Central memory CD8-positive, alpha-beta T cell (primary cell): Measurements from ENCODE around the gene CCDC200.
"Not testable (repeated sequence)": the region's sequence is repeated elsewhere in the genome, so short reads cannot be mapped to it uniquely, and the experiment has no call there.

Experiments
- ATAC-seq: fragments of 150-1000 bp; cut with Tn5 transposase; replicated peaks from 2 replicates; pipeline ENCODE4 v1.10.0; 2022; ENCODE audit warnings: mild to moderate bottlenecking, moderate FRiP score, moderate number of reproducible peaks; ENCODE audit not compliant: poor library complexity, severe bottlenecking; ENCODE audit errors: extremely low read depth
- DNase-seq, 2 donors: peaks; one replicate each; pipeline ENCODE4 v3.0.0; 2021; ENCODE audit warnings: low spot score in 2 of 2
- H3K27ac Mint-ChIP-seq: one replicate; pipeline ENCODE4 v1.8.0; 2022; ENCODE audit warnings: low read depth, mild to moderate bottlenecking, moderate library complexity, mixed read lengths
- H3K27me3 Mint-ChIP-seq: one replicate; pipeline ENCODE4 v1.8.0; 2022; ENCODE audit warnings: mixed read lengths
- H3K36me3 Mint-ChIP-seq: one replicate; pipeline ENCODE4 v1.8.0; 2022; ENCODE audit warnings: mild to moderate bottlenecking, moderate library complexity, mixed read lengths; ENCODE audit not compliant: insufficient read depth
- H3K4me1 Mint-ChIP-seq: one replicate; pipeline ENCODE4 v1.8.0; 2022; ENCODE audit warnings: mixed read lengths
- H3K4me3 Mint-ChIP-seq: one replicate; pipeline ENCODE4 v1.8.0; 2022; ENCODE audit warnings: mild to moderate bottlenecking, moderate library complexity, mixed read lengths
- H3K9me3 Mint-ChIP-seq: one replicate; pipeline ENCODE4 v1.8.0; 2022; ENCODE audit warnings: mixed read lengths

The CCDC200 gene

GRCh38 chr17:43211480-43212402, 16.7 kb downstream of the CCDC200 start, which contains the start of gene TMEM106A:
Gene TMEM106A, plus strand, starts transcription at chr17:43211875. Its CDS starts 1,167 bp downstream, at chr17:43213042.
- DNase-seq = peak; percentile 56 to 61
- no peaks in the 10 kb centered on the region for H3K27me3 Mint-ChIP-seq
- ATAC-seq = peak; percentile 93

GRCh38 chr17:43211123-43211479, 17.3 kb downstream of the CCDC200 start:
- Mint-ChIP-seq H3K4me1 (peaks cover 29% of the 10 kb centered on the region), H3K9me3 (no peaks in the 10 kb centered on the region), H3K27ac (peak overlapping the region; percentile 96), H3K27me3 (no peaks in the 10 kb centered on the region), H3K36me3 (peaks cover 20% of the 10 kb centered on the region), H3K4me3 (peak overlapping the region; percentile 91)
- DNase-seq (no peak), ATAC-seq (no peak)

More at GRCh38 chr17:43211480-43212402, 16.7 kb downstream of the CCDC200 start, which contains the start of gene TMEM106A:
- peak within 1 kb of the TSS; percentile 91 for H3K4me3 Mint-ChIP-seq
- H3K4me1 Mint-ChIP-seq = peaks cover 29% of the 10 kb centered on the region
- H3K36me3 Mint-ChIP-seq = peaks cover 22% of the 10 kb centered on the region
- peak within 1 kb of the TSS; percentile 96 for H3K27ac Mint-ChIP-seq
- H3K9me3 Mint-ChIP-seq = no peaks in the 10 kb centered on the region

- H3K27ac Mint-ChIP-seq = peak overlapping the region; percentile 96
- peak overlapping the region; percentile 91 for H3K4me3 Mint-ChIP-seq
Observed at GRCh38 chr17:43210576-43210975, 17.8 kb downstream of the CCDC200 start.

GRCh38 chr17:43203013-43203412, 25.4 kb downstream of the CCDC200 start:
- peaks cover 76% of the 10 kb centered on the region for H3K36me3 Mint-ChIP-seq
- not testable (repeated sequence) for DNase-seq, H3K4me3 Mint-ChIP-seq, ATAC-seq, H3K27ac Mint-ChIP-seq, H3K27me3 Mint-ChIP-seq, H3K9me3 Mint-ChIP-seq, H3K4me1 Mint-ChIP-seq

More at GRCh38 chr17:43210576-43210975, 17.8 kb downstream of the CCDC200 start:
- H3K9me3 Mint-ChIP-seq = no peaks in the 10 kb centered on the region
- peaks cover 29% of the 10 kb centered on the region for H3K4me1 Mint-ChIP-seq
- H3K27me3 Mint-ChIP-seq = no peaks in the 10 kb centered on the region
- ATAC-seq (no peak), DNase-seq (no peak)
- peaks cover 21% of the 10 kb centered on the region for H3K36me3 Mint-ChIP-seq

DNA sequence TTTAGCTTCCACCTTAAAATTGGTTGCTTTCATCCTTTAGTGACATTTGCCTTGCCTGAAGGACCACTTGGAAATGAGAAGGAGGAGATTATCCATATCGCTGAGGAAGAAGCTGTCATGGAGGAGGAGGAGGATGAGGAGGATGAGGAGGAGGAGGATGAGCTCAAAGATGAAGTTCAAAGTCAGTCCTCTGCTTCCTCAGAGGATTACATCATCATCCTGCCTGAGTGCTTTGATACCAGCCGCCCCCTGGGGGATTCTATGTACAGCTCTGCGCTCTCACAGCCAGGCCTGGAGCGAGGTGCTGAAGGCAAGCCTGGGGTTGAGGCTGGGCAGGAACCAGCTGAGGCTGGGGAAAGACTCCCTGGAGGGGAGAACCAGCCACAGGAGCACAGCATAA, 28.3 kb downstream of the CCDC200 start:
- peaks cover 92% of the 10 kb centered on the region for H3K36me3 Mint-ChIP-seq
- H3K27ac Mint-ChIP-seq = no peak overlapping the region
- ATAC-seq (no peak), DNase-seq (no peak)
- H3K27me3 Mint-ChIP-seq = no peaks in the 10 kb centered on the region
- H3K9me3 Mint-ChIP-seq = no peaks in the 10 kb centered on the region
- no peaks in the 10 kb centered on the region for H3K4me1 Mint-ChIP-seq
- no peak overlapping the region for H3K4me3 Mint-ChIP-seq

DNA sequence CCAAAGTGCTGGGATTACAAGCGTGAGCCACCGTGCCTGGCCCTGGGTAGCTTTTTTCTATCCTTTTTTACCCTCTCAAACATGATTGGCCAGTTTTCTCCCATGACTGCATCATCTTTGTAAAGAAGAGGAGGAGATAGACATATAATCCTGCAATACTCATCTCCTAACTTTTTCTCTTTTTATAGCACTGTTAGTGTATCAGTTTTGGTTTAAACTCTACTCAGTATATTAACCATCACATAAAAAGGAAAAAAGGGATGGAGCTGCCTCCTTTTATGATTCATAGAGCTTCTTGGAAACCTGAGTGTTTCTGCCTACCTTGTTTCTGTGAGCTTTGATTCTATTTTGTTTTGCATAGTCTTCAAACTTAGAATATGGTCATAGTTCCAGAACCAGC, 28.8 kb downstream of the CCDC200 start:
- no peak for DNase-seq

GRCh38 chr17:43193251-43193650, 35.2 kb downstream of the CCDC200 start:
- H3K27me3 Mint-ChIP-seq = no peaks in the 10 kb centered on the region
- H3K9me3 Mint-ChIP-seq = no peaks in the 10 kb centered on the region
- ATAC-seq = no peak
- H3K4me3 Mint-ChIP-seq = no peak overlapping the region
- no peaks in the 10 kb centered on the region for H3K4me1 Mint-ChIP-seq
- H3K36me3 Mint-ChIP-seq = peaks cover 89% of the 10 kb centered on the region
- H3K27ac Mint-ChIP-seq = no peak overlapping the region
- DNase-seq = no peak

More for the DNA sequence above, 28.8 kb downstream of the CCDC200 start:
- H3K27ac Mint-ChIP-seq = no peak overlapping the region
- H3K9me3 Mint-ChIP-seq = no peaks in the 10 kb centered on the region
- no peaks in the 10 kb centered on the region for H3K4me1 Mint-ChIP-seq
- no peak for ATAC-seq
- no peak overlapping the region for H3K4me3 Mint-ChIP-seq
- H3K36me3 Mint-ChIP-seq = peaks cover 92% of the 10 kb centered on the region
- H3K27me3 Mint-ChIP-seq = no peaks in the 10 kb centered on the region

DNA sequence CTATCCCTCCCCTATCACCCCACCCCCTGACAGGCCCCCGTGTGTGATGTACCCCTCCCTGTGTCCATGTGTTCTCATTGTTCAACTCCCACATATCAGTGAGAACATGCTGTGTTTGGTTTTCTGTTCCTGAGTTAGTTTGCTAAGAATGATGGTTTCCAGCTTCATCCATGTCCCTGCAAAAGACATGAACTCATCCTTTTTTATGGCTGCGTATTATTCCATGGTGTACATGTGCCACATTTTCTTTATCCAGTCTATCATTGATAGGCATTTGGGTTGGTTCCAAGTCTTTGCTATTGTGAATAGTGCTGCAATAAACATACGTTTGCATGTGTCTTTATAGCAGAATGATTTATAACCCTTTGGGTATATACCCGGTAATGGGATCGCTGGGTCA, 41.8 kb downstream of the CCDC200 start:
- not testable (repeated sequence) for ATAC-seq, H3K27ac Mint-ChIP-seq, H3K4me3 Mint-ChIP-seq, H3K9me3 Mint-ChIP-seq, DNase-seq, H3K27me3 Mint-ChIP-seq, H3K4me1 Mint-ChIP-seq
- H3K36me3 Mint-ChIP-seq = peaks cover 64% of the 10 kb centered on the region

- DNase-seq (no peak), ATAC-seq (no peak)
- H3K9me3 Mint-ChIP-seq = no peaks in the 10 kb centered on the region
- no peak overlapping the region for H3K4me3 Mint-ChIP-seq
- H3K27ac Mint-ChIP-seq = no peak overlapping the region
- H3K4me1 Mint-ChIP-seq = no peaks in the 10 kb centered on the region
- H3K36me3 Mint-ChIP-seq = peaks cover 57% of the 10 kb centered on the region
- no peaks in the 10 kb centered on the region for H3K27me3 Mint-ChIP-seq
Observed at GRCh38 chr17:43183921-43184320, 44.5 kb downstream of the CCDC200 start.

DNA sequence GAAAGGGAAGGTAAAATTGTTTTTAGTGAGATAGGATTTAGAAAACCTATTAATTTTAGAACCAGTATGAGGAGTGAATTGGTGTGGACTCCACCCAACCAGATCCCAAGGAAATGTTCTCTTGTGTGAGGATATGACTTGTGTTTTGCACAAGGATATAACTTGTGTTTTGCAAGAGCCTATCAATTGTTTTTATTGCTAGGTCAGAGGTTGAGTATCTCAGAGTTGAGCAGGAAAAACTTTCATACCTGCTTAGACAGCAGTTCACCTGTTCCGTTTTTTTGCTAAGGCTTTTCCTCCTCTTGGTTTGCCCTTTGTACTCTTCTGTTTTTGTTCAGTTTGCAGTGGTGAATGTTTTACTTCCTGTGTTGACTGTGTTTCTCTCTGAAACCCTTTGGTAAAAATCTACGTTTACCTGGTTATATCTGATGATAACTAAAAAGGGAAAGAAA, 52.3 kb downstream of the CCDC200 start:
- no peak for DNase-seq

GRCh38 chr17:43175213-43176118, 53.0 kb downstream of the CCDC200 start:
- no peaks in the 10 kb centered on the region for H3K9me3 Mint-ChIP-seq
- no peak for DNase-seq
- peak overlapping the region; percentile 32 for H3K4me3 Mint-ChIP-seq
- H3K4me1 Mint-ChIP-seq = peaks cover 44% of the 10 kb centered on the region
- H3K27me3 Mint-ChIP-seq = no peaks in the 10 kb centered on the region
- peaks cover 42% of the 10 kb centered on the region for H3K36me3 Mint-ChIP-seq
- peak overlapping the region; percentile 75 for H3K27ac Mint-ChIP-seq
- no peak for ATAC-seq

More for the DNA sequence above, 52.3 kb downstream of the CCDC200 start:
- Mint-ChIP-seq H3K4me1 (peaks cover 44% of the 10 kb centered on the region), H3K36me3 (peaks cover 46% of the 10 kb centered on the region), H3K4me3 (peak overlapping the region; percentile 32), H3K27ac (peak overlapping the region; percentile 75), H3K27me3 (no peaks in the 10 kb centered on the region), H3K9me3 (no peaks in the 10 kb centered on the region)
- no peak for ATAC-seq
